Fibroblast of the aortic adventitia (primary cell): ENCODE data around the gene OSBPL9. TPM values are rescaled to one million over a fixed set of nuclear protein-coding genes. Genes with fewer than 3 reads are reported as not detected.
"Not testable (repeated sequence)": the region's sequence is repeated elsewhere in the genome, so short reads cannot be mapped to it uniquely, and the experiment has no call there.

Source experiments
- DNase-seq: peaks from one replicate; pipeline ENCODE4 v3.0.0-alpha.2; 2010; ENCODE audit warnings: low read depth
- H3K4me3 ChIP-seq: 2 replicates; pipeline ENCODE4 v1.5.1; 2011; ENCODE audit warnings: low read depth, mild to moderate bottlenecking, control low read depth, low read length, moderate library complexity
- CTCF ChIP-seq: IDR thresholded peaks from 2 replicates; pipeline ENCODE4 v1.5.1; 2011; ENCODE audit warnings: mild to moderate bottlenecking, low read length, control low read depth, inconsistent platforms; ENCODE audit not compliant: insufficient read depth
- total RNA-seq: library from RNA; depleted of rRNA; stranded (reverse); fragments of >200 nt; gene quantifications from 2 replicates; pipeline ENCODE4 v1.2.3, GENCODE V29; 2012; ENCODE audit warnings: low replicate concordance

Gene OSBPL9
- total RNA-seq, 1 donor = 52.7 TPM

GRCh38 chr1:51799372-51799771, 182.5 kb downstream of the OSBPL9 start:
- no peak for DNase-seq
- TF ChIP-seq CTCF = no peak
- H3K4me3 ChIP-seq = no peak overlapping the region

GRCh38 chr1:51814513-51814912, 197.6 kb downstream of the OSBPL9 start:
- H3K4me3 ChIP-seq = no peak overlapping the region
- no peak for DNase-seq
- no peak for TF ChIP-seq CTCF

- DNase-seq = no peak
- H3K4me3 ChIP-seq = no peak overlapping the region
- no peak for TF ChIP-seq CTCF
Observed at GRCh38 chr1:51818487-51818886, 201.6 kb downstream of the OSBPL9 start.

- not testable (repeated sequence) for H3K4me3 ChIP-seq, DNase-seq
Observed at GRCh38 chr1:51819021-51819420, 202.1 kb downstream of the OSBPL9 start.

GRCh38 chr1:51819810-51820209, 202.9 kb downstream of the OSBPL9 start:
- peak; percentile 11 for DNase-seq
- no peak overlapping the region for H3K4me3 ChIP-seq
- TF ChIP-seq CTCF = no peak

- no peak for TF ChIP-seq CTCF
- no peak overlapping the region for H3K4me3 ChIP-seq
- DNase-seq = no peak
Observed at GRCh38 chr1:51829058-51829457, 212.2 kb downstream of the OSBPL9 start.

GRCh38 chr1:51833700-51834099, 216.8 kb downstream of the OSBPL9 start:
- H3K4me3 ChIP-seq = no peak overlapping the region
- no peak for TF ChIP-seq CTCF
- no peak for DNase-seq

GRCh38 chr1:51837243-51837642, 220.4 kb downstream of the OSBPL9 start:
- H3K4me3 ChIP-seq = no peak overlapping the region
- no peak for DNase-seq
- TF ChIP-seq CTCF = no peak
